ENCODE measurements around the gene IFRD2. TPM values are rescaled to one million over a fixed set of nuclear protein-coding genes. Genes with fewer than 3 reads are reported as not detected.
A peak's percentile ranks its signal among the peaks of the same experiment; 100 is the strongest.
"Not testable (repeated sequence)": the region's sequence is repeated elsewhere in the genome, so short reads cannot be mapped to it uniquely, and the experiment has no call there.

The IFRD2 gene
- total and polyA plus RNA-seq, 2 donors (not counting 1 experiment from before 2014, with no cell fraction given) = 28.1 to 51.0 TPM

GRCh38 chr3:50272911-50273688, 19.1 kb downstream of the IFRD2 start:
- DNase-seq (ENCODE audit: low read depth in 2 of 2) = peak; percentile 53 to 66
- H3K79me2 ChIP-seq (ENCODE audit: control insufficient read depth, insufficient read depth, low read length) = no peaks in the 10 kb centered on the region
- peak overlapping the region; percentile 69 for H2AFZ ChIP-seq (ENCODE audit: low read length)
- peak; percentile 93 for TF ChIP-seq CTCF (conservative IDR thresholded peaks at IDR 0.05 in 1 of 2, IDR thresholded peaks at IDR 0.05 in 1 of 2; ENCODE audit: low read depth in 1 of 2, low read length in 2 of 2)
- peak; percentile 47 for TF ChIP-seq EZH2 (IDR thresholded peaks at IDR 0.05; ENCODE audit: low read length, missing control alignments)
- no peaks in the 10 kb centered on the region for H3K36me3 ChIP-seq (ENCODE audit: control insufficient read depth, insufficient read depth, low read length)
- peaks cover 37% of the 10 kb centered on the region for H3K4me1 ChIP-seq (ENCODE audit: control insufficient read depth, extremely low read depth, insufficient read depth, low read length)
- no peaks in the 10 kb centered on the region for H4K20me1 ChIP-seq (ENCODE audit: control insufficient read depth, extremely low read depth, insufficient read depth, low read length)
- H3K9ac ChIP-seq (ENCODE audit: insufficient read depth, low read length) = no peak overlapping the region
- no peaks in the 10 kb centered on the region for H3K9me3 ChIP-seq (ENCODE audit: control insufficient read depth, insufficient read depth, low read depth, low read length)
- peak overlapping the region in 3 of 4 experiments; percentile 28 to 40 (median 40) for H3K4me3 ChIP-seq (replicated peaks in 1 of 4; ENCODE audit: control extremely low read depth in 1 of 4, insufficient read depth in 1 of 4, low read depth in 3 of 4, low read length in 4 of 4)
- no peak overlapping the region for H3K27ac ChIP-seq (ENCODE audit: insufficient read depth, low read length)
- peak overlapping the region; percentile 75 for H3K4me2 ChIP-seq (ENCODE audit: extremely low read depth, insufficient read depth, low read length)
- H3K27me3 ChIP-seq (ENCODE audit: control insufficient read depth, insufficient read depth, low read length) = no peaks in the 10 kb centered on the region

GRCh38 chr3:50272538-50272910, 19.7 kb downstream of the IFRD2 start:
- not testable (repeated sequence) for H3K27ac ChIP-seq (ENCODE audit: insufficient read depth, low read length); H3K9me3 ChIP-seq (ENCODE audit: control insufficient read depth, insufficient read depth, low read depth, low read length); H3K36me3 ChIP-seq (ENCODE audit: control insufficient read depth, insufficient read depth, low read length); H3K27me3 ChIP-seq (ENCODE audit: control insufficient read depth, insufficient read depth, low read length); H3K9ac ChIP-seq (ENCODE audit: insufficient read depth, low read length); DNase-seq (ENCODE audit: low read depth in 2 of 2); H3K79me2 ChIP-seq (ENCODE audit: control insufficient read depth, insufficient read depth, low read length); H3K4me3 ChIP-seq (replicated peaks in 1 of 4; ENCODE audit: control extremely low read depth in 1 of 4, insufficient read depth in 1 of 4, low read depth in 3 of 4, low read length in 4 of 4); H2AFZ ChIP-seq (ENCODE audit: low read length); H4K20me1 ChIP-seq (ENCODE audit: control insufficient read depth, extremely low read depth, insufficient read depth, low read length)
- H3K4me1 ChIP-seq (ENCODE audit: control insufficient read depth, extremely low read depth, insufficient read depth, low read length) = peaks cover 42% of the 10 kb centered on the region
- peak overlapping the region; percentile 75 for H3K4me2 ChIP-seq (ENCODE audit: extremely low read depth, insufficient read depth, low read length)

- Histone ChIP-seq H3K4me2 (ENCODE audit: extremely low read depth, insufficient read depth, low read length) (no peak overlapping the region), H2AFZ (ENCODE audit: low read length) (no peak overlapping the region), H3K36me3 (ENCODE audit: control insufficient read depth, insufficient read depth, low read length) (no peaks in the 10 kb centered on the region), H3K9ac (ENCODE audit: insufficient read depth, low read length) (no peak overlapping the region), H3K4me1 (ENCODE audit: control insufficient read depth, extremely low read depth, insufficient read depth, low read length) (peaks cover 43% of the 10 kb centered on the region), H3K27me3 (ENCODE audit: control insufficient read depth, insufficient read depth, low read length) (no peaks in the 10 kb centered on the region), H3K79me2 (ENCODE audit: control insufficient read depth, insufficient read depth, low read length) (no peaks in the 10 kb centered on the region), H3K4me3 (replicated peaks in 1 of 4; ENCODE audit: control extremely low read depth in 1 of 4, insufficient read depth in 1 of 4, low read depth in 3 of 4, low read length in 4 of 4) (no peak overlapping the region), H3K27ac (ENCODE audit: insufficient read depth, low read length) (no peak overlapping the region), H3K9me3 (ENCODE audit: control insufficient read depth, insufficient read depth, low read depth, low read length) (no peaks in the 10 kb centered on the region), H4K20me1 (ENCODE audit: control insufficient read depth, extremely low read depth, insufficient read depth, low read length) (no peaks in the 10 kb centered on the region)
- DNase-seq (ENCODE audit: low read depth in 2 of 2) = no peak
- no peak for TF ChIP-seq EZH2 (IDR thresholded peaks at IDR 0.05; ENCODE audit: low read length, missing control alignments)
- TF ChIP-seq CTCF (conservative IDR thresholded peaks at IDR 0.05 in 1 of 2, IDR thresholded peaks at IDR 0.05 in 1 of 2; ENCODE audit: low read depth in 1 of 2, low read length in 2 of 2) = no peak
Observed at GRCh38 chr3:50271314-50271936, 20.8 kb downstream of the IFRD2 start.
